Esophagus squamous epithelium (tissue), 4 donors: Measurements from ENCODE around the gene B3GALT2.

Experiments used
- POLR2A ChIP-seq, 4 donors: fragments of 450-650 bp; IDR thresholded peaks; one replicate each; pipeline ENCODE4 v1.6.1; 2017; ENCODE audit warnings: antibody characterized with exemption in 4 of 4, mild to moderate bottlenecking in 4 of 4, moderate library complexity in 3 of 4
- TF ChIP-seq, protein P1 (sequence below), 6 experiments: fragments of 450-650 bp in 4 of 6; fragments of 200-600 bp in 2 of 6; sonication (generic) in 2 of 6; IDR thresholded peaks; one replicate each; pipeline ENCODE4 v1.5.1; 2016 to 2019; ENCODE audit warnings: antibody characterized with exemption in 6 of 6, mild to moderate bottlenecking in 4 of 6, moderate library complexity in 4 of 6

DNA sequence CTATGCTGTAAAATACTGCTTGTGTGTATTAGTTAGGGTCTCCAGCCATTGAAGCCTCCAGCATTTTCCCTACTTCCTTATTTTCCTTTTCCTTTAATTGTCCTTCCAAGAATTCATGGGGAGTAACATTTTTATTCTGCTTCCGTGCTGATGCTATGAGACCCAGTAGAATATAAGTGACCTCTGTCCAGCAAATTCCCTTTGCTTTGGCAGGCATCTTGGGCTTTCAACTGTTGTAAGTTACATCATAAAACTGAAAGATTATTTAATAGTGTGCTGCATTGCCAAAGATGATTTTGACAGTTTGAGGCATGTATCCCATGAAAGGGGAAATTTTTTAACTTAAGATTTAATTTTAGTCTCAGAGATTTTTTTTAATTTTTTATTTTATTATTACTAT lies 48.1 kb upstream of the B3GALT2 start:
- TF ChIP-seq, protein P1, sequence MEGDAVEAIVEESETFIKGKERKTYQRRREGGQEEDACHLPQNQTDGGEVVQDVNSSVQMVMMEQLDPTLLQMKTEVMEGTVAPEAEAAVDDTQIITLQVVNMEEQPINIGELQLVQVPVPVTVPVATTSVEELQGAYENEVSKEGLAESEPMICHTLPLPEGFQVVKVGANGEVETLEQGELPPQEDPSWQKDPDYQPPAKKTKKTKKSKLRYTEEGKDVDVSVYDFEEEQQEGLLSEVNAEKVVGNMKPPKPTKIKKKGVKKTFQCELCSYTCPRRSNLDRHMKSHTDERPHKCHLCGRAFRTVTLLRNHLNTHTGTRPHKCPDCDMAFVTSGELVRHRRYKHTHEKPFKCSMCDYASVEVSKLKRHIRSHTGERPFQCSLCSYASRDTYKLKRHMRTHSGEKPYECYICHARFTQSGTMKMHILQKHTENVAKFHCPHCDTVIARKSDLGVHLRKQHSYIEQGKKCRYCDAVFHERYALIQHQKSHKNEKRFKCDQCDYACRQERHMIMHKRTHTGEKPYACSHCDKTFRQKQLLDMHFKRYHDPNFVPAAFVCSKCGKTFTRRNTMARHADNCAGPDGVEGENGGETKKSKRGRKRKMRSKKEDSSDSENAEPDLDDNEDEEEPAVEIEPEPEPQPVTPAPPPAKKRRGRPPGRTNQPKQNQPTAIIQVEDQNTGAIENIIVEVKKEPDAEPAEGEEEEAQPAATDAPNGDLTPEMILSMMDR (IDR thresholded peaks at IDR 0.05): no peak
- TF ChIP-seq POLR2A (IDR thresholded peaks at IDR 0.05): no peak
